Measurements from ENCODE around the gene HUS1. TPM values are rescaled to one million over a fixed set of nuclear protein-coding genes. Genes with fewer than 3 reads are reported as not detected.

HUS1 gene
- total and polyA plus RNA-seq, 2 of the 13 experiments (the other 11 are each of a cell fraction or from before 2014, with no cell fraction given) = 14.8 to 16.9 TPM

GRCh38 chr7:47973739-47974138 lies 5.7 kb downstream of the HUS1 start:
- ATAC-seq (no peak), FAIRE-seq (no peak), DNase-seq (ENCODE audit: low spot score) (no peak)
- Histone ChIP-seq H3K9ac (ENCODE audit: insufficient read depth, low read depth, low read length) (no peak overlapping the region), H3K4me2 (ENCODE audit: low read depth, low read length) (no peak overlapping the region), H3K79me2 (ENCODE audit: insufficient read depth, low read length) (peaks cover 4% of the 10 kb centered on the region), H3K4me3 (replicated peaks in 1 of 3; ENCODE audit: insufficient read depth in 1 of 3, low read depth in 2 of 3, low read length in 3 of 3) (no peak overlapping the region), H4K20me1 (ENCODE audit: insufficient read depth, low read length) (no peaks in the 10 kb centered on the region), H3K4me1 (ENCODE audit: insufficient read depth, low read length) (peaks cover 13% of the 10 kb centered on the region), H3K9me3 (ENCODE audit: low read length) (no peaks in the 10 kb centered on the region), H2AFZ (ENCODE audit: low read length) (no peak overlapping the region), H3K36me3 (replicated peaks in 1 of 2; ENCODE audit: control insufficient read depth in 1 of 2, insufficient read depth in 2 of 2, low read length in 2 of 2) (peaks cover 17 to 66% of the 10 kb centered on the region in 2 experiments), H3K27me3 (ENCODE audit: control insufficient read depth in 1 of 2, insufficient read depth in 2 of 2, low read length in 2 of 2) (no peaks in the 10 kb centered on the region; a peak in 1 of 5 replicates), H3K27ac (ENCODE audit: extremely low read length, insufficient read depth, low read length) (no peak overlapping the region)
- in situ Hi-C loops (cut with HindIII; ENCODE audit: extremely low pct_ligation_motif_present, low pct_unique_long_range_greater_than_20kb) (no loop called here), intact Hi-C loops (cut with micrococcal nuclease; ENCODE audit: unreplicated experiment) (no loop called here)
- ChIA-PET POLR2A (no interaction called here), CTCF (ENCODE audit: low intra/inter-chr PET ratio, low total read pairs) (no interaction called here)
- BruUV-seq (replicated peaks) = no TSS peak
- WGBS (ENCODE audit: low lambda C conversion rate) = 100% methylated on average over 1 of the region's 1 CpG
- no peak for TF ChIP-seq TBP (CRISPR knock-in tag; IDR thresholded peaks at IDR 0.05)
- TF ChIP-seq SP2 (CRISPR knock-in tag; IDR thresholded peaks at IDR 0.05) = no peak
- no peak for TF ChIP-seq ZNF780A (CRISPR knock-in tag; IDR thresholded peaks at IDR 0.05)
- TF ChIP-seq, protein P1, sequence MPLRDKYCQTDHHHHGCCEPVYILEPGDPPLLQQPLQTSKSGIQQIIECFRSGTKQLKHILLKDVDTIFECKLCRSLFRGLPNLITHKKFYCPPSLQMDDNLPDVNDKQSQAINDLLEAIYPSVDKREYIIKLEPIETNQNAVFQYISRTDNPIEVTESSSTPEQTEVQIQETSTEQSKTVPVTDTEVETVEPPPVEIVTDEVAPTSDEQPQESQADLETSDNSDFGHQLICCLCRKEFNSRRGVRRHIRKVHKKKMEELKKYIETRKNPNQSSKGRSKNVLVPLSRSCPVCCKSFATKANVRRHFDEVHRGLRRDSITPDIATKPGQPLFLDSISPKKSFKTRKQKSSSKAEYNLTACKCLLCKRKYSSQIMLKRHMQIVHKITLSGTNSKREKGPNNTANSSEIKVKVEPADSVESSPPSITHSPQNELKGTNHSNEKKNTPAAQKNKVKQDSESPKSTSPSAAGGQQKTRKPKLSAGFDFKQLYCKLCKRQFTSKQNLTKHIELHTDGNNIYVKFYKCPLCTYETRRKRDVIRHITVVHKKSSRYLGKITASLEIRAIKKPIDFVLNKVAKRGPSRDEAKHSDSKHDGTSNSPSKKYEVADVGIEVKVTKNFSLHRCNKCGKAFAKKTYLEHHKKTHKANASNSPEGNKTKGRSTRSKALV (CRISPR knock-in tag; IDR thresholded peaks at IDR 0.05) = no peak
- TF ChIP-seq ZNF18 (CRISPR knock-in tag; IDR thresholded peaks at IDR 0.05; ENCODE audit: insufficient replicate concordance) = no peak
- TF ChIP-seq, protein P2, sequence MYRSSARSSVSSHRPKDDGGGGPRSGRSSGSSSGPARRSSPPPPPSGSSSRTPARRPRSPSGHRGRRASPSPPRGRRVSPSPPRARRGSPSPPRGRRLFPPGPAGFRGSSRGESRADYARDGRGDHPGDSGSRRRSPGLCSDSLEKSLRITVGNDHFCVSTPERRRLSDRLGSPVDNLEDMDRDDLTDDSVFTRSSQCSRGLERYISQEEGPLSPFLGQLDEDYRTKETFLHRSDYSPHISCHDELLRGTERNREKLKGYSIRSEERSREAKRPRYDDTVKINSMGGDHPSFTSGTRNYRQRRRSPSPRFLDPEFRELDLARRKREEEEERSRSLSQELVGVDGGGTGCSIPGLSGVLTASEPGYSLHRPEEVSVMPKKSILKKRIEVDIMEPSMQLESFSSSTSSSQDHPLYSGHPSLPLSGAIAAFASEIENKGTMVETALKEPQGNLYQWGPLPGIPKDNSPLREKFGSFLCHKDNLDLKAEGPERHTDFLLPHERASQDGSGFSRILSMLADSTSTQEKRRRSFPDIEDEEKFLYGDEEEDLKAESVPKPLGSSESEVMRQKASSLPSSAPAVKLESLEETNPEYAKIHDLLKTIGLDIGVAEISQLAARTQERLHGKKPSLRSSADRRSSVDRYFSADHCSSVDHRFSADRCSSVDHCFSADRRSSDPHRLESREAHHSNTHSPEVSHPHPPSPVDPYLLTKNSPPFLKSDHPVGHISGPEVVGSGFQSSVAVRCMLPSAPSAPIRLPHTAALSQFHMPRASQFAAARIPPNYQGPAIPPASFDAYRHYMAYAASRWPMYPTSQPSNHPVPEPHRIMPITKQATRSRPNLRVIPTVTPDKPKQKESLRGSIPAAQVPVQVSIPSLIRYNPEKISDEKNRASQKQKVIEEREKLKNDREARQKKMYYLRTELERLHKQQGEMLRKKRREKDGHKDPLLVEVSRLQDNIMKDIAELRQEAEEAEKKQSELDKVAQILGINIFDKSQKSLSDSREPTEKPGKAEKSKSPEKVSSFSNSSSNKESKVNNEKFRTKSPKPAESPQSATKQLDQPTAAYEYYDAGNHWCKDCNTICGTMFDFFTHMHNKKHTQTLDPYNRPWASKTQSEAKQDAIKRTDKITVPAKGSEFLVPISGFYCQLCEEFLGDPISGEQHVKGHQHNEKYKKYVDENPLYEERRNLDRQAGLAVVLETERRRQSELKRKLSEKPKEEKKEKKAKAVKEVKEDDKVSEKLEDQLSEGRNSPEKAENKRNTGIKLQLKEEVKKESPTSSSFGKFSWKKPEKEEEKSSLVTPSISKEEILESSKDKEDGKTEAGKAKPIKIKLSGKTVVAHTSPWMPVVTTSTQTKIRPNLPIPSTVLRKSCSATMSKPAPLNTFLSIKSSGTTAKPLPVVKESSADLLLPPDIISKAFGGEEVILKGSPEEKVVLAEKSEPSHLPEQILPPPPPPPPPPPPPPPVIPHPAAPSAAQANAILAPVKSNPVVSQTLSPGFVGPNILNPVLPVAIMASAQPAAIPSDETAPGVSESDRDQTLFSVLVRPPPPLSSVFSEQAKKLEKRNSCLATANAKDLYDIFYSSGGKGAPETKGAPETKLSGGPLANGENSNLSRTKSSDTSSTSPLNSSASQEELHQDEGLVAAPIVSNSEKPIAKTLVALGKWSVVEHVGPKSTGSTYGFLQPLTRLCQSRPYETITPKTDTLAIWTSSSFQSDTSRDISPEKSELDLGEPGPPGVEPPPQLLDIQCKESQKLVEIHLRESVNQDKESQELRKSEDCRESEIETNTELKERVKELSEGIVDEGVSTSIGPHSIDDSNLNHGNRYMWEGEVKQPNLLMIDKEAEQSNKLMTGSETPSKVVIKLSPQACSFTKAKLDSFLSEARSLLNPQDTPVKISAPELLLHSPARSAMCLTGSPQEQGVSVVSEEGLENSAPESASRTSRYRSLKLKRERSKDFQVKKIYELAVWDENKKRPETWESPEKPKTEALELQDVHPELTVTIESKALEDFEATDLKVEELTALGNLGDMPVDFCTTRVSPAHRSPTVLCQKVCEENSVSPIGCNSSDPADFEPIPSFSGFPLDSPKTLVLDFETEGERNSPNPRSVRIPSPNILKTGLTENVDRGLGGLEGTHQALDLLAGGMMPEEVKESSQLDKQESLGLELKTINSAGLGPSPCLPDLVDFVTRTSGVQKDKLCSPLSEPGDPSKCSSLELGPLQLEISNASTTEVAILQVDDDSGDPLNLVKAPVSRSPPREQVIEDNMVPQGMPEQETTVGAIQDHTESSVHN (CRISPR knock-in tag; IDR thresholded peaks at IDR 0.05) = no peak
- TF ChIP-seq FIP1L1 (IDR thresholded peaks at IDR 0.05; ENCODE audit: borderline replicate concordance, insufficient read depth, low read depth, low read length) = no peak
